Stimulated activated CD4-positive, alpha-beta T cell treated with anti-CD3 and anti-CD28 coated beads, Interleukin-12 subunit alpha, Interleukin-12 subunit beta, amount 100 ng/mL, for 24 hours (primary cell): ENCODE measurements around the gene TOMM20.
A peak's percentile ranks its signal among the peaks of the same experiment; 100 is the strongest.
"Not testable (repeated sequence)": the region's sequence is repeated elsewhere in the genome, so short reads cannot be mapped to it uniquely, and the experiment has no call there.

Source experiments
- DNase-seq, 2 experiments: peaks; one replicate each; pipeline ENCODE4 v3.0.0-alpha.2; 2020; ENCODE audit warnings: low read depth in 2 of 2

Gene TOMM20

DNA sequence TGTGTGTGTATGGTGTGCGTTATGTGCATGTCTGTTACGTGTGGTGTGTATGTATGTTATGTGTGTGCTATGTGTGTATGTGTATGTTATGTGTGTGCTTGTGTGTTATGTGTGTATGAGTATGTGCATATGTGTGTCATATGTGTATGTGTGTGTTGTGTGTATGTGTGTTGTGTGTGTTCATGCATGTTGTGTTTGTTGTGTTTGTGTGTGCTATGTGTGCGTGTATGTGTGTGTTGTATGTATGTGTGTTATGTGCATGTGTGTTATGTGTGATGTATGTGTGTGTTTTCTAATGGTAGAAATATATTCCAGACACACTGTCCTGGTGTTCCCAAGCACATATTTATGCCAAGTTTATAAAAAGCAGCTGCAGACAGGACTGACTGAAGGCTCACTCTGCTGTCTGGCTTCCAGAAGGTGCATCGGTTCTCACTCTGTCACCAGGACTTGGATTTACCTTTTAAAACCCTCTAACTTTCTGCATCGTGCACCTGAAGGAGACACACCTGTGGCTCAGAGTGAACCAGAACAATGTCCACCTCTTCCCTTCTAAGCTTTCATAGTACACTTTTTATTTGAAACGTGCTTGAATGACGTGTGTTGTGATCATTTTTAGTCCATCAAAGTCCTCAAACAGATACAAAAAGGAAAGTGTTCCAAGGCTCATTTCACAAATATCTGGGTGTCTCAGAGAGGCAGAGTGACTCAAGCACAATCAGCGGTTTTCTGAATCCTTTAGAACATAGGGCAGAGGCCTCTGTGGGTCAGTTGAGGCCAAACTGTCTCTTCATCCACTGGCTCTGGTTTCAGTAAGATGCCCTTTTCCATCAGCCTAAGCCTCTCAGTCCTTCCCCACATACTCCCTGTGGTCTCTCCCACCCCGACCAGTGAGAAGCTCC, 49.9 kb downstream of the TOMM20 start:
- no peak for DNase-seq

DNA sequence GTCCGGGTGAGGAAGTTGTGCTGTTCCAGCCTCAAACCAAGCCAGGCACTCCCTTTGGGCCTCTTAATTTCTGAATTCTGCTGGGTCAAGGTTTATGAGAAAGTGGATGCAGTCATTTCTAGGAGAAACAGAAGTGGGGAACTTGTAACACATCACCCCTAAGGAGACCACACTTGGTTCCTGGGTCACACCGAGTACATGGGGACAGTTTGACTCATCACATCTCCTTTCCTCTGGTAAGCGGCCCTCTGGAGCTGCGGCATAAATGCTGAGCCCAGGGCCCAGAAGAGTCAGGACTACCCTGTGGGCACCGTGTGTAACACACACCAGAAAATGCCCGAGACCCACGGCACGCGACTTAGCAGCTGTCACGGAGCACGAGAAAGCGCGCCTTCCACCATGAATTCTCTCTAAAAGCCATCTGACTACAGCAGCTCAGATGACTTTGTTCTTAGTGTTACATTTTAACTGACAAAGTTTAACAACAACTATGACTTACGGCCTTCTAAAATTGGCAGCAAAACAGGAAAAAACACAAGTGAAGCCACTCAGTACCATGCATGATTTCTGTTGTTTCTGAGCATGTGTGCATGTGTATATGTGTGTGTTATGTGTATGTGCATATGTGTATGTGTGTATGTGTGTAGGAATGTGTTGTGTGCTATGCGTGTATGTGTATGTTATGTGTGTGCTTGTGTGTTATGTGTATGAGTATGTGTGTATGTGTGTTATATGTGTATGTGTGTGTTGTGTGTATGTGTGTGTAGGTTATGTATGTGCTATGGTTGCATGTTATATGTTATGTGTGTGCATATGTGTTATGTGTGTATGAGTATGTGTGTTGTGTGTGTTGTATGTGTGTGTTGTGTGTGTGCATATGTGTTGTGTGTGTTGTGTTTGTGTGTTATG, 50.8 kb downstream of the TOMM20 start:
- peak in 1 of 2 experiments; percentile 34 for DNase-seq

DNA sequence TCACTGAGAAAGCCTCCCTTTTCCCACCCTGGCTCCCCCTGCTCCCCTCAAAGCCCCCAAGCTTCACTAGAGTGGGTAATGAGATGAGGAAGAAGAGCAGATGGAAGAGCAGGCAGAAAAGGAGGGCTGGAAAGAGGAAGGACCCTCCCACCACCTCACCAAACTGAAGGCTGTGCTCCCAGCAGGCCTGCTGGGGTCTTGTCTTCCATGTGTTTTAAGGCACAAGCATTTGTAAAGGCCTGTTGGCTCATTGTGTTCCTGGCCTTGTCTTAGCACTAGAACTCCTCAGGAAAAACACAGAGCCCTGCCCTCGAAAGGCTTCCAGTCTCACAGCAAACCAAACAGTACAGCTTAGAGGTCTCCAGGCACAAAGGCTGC, 51.5 kb downstream of the TOMM20 start:
- no peak for DNase-seq

DNA sequence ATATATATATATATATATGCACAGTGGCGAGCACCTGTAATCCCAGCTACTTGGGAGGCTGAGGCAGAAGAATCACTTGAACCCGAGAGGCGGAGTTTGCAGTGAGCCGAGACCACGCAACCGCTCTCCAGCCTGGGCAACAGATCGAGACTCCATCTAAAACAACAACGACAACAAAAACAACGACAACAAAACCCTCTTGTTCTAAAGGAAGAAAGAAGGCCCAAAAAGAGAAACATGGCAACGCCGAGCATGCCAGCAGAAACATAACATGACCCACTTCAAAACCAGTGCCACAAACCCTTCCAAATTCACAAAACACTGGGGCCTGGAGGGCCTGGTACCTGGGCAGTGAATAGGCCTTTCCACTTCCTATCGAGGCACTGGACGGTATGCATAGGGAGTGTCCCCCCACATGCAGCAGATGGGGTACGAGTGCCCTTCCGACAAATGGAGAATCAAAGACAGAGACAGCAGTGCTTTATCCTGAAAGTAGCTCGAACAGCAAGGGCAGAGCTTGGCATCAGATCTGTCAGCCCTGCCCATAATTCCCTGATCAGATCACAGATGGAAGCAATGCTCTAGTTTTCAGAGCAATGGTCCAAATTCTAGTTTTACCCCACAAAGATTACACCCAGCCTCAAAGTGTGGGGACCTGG, 52.0 kb downstream of the TOMM20 start:
- DNase-seq: no peak

DNA sequence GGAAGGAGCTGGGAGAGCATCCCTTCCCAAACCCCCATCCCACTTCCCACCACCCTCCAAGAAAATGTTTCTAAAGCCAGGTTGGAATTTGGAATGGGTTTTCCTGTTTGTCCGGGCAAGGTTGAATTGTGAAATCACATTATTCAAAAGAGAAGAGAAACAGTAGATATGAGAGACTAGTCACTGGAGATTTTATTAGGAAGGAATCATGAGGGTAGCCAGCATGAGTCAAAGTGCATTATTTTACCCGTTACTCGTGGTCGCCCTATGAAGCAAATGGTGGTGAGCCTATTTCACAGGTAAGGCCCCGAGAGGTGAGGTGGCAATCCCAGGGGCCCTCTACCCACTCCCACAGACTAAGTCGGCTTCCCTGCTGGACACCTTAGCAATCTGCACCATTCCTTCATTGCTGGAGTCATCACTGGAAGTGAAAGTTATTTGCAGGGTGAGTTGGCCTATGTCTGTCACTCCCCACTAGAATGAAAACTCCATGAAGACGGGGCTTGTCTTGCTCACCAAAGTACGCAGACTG, 52.8 kb downstream of the TOMM20 start:
- peak in 1 of 2 experiments; percentile 43 for DNase-seq

DNA sequence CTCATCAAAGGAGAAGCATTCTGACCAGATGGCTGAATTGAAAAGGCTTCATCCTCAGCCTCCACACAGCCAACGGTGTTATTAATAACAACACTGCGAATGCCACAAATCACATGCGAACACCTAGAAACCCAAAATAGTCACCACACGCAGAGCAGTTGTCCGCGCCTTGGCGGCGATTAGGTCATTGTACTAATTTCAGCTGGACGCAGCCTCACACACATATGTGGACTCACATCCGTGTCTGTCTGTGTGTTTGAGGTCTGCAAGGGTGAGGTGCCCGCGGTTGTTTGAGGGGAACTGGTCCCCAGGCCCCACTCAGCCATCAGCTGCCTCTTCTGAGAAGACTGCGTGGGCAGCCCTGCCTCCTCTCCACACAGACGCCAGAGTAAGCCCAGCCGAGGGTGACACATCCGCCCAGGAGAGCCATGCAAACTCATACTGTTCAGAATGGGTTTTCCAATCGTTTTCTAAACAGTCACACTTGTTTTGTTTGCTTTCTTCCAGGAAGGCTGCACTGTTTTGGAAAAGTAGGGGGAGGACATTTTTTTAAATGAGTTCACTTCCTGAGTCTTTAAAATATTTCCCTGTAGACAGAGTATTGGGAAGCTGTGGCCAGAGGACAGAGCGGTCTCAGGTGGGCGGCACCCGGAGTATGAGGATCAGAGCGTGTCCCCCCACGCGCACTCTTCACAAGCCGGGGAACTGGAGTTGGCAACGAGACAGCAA, 53.4 kb downstream of the TOMM20 start:
- peak; percentile 48 to 77 for DNase-seq

DNA sequence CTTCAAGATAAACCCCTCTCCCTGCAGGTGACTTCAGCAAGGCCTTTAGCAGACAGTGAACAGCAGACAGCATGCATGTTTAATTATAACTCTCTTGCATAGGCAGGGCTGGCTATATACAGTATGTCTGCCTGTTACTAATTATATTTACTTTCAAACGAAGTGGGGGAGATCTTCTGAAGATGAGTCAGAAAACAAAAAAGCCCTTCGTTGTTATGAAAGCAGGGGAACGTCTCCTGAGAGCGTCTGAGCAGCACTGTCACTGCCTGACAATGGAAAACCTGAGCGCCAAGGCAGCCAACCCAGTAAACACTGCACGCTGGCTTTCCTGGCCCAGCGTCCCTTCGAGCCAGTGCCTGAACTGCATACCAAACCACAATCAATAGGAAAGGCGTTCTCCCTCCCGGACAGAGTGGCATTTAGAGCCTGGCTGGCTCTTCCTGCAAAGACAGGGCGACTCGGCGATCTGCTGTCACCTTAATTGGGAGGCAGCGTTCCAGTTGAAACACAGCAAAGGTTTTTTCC, 54.1 kb downstream of the TOMM20 start:
- DNase-seq: peak; percentile 48 to 57

DNA sequence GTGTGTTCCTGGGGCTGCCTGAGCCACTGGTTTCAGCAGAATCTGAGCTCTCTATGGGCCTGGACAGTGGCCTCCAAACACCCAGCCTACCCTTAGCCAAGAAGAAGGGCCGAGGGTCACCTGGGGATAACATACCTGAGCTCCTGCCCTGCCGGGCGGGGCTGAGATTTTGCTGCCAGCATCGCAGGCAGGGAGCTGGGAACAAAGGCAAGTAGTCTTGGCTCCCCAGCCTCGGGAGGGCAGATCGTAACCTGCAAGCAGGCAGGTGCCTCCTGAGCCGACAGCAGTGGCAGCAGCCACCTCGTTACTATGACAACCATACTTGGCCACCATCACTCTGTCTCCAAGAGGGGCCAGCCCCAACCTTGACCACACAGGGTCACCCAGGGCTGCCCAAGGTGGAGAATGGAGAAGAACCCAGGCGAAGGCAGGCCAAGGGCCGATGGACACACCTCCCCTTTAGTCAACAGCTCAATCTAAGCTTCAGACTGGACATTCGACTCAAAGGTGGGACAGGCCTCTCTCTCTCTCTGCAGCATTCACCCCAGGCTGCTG, 54.6 kb downstream of the TOMM20 start:
- DNase-seq: no peak

DNA sequence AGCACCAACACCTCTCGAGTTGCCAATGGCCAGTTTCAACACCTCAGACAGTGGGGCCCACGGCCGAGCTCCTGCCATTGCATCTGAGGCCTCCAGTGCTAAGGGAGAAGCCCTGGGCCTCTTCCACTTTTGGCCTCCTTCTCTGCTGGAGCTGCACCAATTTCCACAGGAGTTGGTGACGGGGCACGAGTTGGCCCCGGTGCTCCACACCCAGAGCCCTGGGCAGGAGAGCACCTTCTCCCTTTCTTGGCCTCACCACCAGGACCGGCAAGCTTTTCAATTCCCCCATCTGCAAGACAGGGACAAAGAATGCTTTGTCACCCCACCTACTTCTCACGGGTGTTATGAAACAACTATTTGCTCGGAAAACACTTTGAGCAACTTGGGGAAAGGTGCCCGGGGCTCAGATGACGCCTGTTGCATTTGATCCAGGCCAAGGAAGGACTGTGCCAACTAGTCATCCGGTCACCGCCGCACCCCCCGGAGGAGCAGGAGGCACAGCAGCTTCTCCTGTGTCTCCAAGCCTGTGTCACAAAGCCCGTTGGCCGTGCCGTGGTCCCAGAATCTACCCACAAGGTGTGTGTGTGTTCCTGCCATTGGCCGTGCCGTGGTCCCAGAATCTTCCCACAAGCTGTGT, 55.2 kb downstream of the TOMM20 start:
- no peak for DNase-seq

DNA sequence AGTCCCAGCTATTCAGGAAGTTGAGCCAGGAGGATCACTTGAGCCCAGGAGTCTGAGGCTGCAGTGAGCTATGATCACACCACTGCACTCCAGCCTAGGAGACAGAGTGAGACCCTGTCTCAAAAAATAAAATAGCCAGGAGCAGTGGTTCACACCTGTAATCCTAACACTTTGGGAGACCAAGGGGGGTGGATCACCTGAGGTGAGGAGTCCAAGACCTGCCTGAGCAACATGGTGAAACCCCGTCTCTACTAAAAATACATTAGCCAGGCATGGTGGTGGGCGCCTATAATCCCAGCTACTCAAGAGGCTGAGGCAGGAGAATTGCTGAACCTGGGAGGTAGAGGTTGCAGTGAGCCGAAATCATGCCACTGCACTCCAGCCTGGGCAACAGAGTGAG, 56.1 kb downstream of the TOMM20 start:
- DNase-seq: not testable (repeated sequence)

DNA sequence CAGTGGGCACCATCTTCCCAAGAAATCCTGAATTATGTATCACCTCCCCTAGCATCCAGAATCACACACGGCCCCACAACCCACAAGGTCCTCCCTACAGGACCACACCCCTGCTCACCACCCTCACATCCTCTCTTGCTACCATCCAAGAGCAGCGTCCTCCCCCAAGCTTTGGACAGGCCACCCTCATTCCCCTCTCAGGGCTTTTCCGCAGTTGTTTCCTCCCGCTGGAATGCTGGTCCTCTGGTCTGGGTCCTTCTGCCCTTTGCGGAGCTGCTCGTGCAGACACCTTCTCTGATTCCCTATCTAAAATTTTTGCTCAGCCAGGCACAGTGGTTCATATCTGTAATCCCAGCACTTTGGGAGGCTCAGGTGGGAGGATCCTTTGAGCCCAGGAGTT, 56.5 kb downstream of the TOMM20 start:
- DNase-seq: no peak

DNA sequence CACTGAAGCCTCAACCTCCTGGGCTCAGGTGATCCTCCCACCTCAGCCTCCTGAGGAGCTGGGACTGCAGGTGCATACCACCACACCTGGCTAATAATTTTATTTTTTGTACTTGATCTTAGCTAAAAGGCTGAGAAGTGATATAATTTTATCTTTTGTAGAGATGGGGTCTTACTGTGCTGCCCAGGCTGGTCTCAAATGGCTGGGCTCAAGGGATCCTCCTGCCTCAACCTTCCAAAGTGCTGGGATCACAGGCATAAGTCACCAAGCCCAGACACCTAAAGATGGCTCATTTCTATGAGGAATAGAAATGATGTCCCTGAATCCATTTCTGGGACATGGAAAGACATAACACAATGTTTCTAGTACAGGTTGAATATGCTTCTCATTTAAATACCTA, 57.8 kb downstream of the TOMM20 start:
- DNase-seq: no peak

DNA sequence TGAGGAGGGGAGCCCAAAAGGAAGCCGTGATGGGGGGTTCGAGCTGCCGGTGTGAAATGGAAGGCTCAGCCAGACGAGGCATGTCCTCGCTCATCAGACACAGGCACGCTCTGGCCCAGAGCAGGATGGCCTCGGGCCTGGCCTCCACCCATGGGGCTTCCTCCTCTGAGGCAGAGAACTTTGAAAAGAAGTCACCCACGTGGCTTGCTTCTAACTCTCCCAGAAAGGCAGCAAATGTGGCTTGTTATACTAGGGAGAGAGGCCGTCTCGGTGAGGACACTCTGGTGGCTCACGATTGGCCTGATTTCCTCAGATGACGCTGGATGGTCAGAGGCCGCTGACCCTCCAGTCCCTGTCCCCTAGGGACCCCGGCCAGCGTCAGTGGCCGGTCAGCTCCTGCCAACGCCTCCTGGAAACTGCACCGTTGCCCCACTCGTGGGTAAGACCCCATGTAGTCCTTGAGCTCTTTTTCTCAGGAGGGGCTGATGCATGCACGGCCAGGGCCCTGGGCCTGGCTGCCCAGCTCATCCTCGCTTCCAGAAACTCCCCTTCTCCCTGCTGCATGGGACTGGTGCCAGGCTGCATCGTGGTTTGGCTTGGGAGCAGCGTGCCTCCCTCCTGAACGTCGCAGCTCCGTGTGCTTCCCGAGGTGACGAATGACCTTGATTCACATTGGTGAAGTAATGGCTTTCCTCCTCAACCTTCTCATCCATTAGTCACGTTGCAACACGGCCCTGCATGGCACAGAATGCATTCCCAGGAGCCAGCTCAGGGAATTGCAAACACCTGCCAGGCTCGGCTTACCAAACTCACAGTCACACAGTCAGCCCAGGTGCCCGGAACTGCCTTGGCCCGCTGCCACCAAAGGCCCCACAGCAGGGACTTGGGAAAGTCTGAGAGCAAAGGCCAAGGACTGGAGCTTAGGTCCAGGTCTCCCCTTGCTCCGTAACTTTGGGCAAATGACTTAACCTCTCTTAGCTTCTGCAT, 58.8 kb downstream of the TOMM20 start:
- no peak for DNase-seq

DNA sequence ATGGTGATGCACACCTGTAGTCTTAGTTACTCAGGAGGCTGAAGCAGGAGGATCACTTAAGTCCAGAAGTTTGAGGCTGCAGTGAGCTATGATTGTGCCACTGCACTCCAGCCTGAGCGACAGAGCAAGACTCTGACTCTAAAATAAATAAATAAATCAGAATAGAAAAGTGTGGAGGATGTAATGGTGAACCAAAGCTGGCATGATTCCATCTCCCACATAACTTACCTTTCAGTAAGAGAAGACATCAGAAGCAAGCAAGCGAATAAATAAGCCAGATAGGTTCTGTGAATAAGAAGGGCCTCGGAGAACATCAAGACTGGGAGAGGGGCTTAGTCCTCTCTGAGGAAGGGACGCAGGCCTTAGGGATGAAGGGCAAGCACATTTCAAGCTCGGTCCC, 59.5 kb downstream of the TOMM20 start:
- DNase-seq: no peak

DNA sequence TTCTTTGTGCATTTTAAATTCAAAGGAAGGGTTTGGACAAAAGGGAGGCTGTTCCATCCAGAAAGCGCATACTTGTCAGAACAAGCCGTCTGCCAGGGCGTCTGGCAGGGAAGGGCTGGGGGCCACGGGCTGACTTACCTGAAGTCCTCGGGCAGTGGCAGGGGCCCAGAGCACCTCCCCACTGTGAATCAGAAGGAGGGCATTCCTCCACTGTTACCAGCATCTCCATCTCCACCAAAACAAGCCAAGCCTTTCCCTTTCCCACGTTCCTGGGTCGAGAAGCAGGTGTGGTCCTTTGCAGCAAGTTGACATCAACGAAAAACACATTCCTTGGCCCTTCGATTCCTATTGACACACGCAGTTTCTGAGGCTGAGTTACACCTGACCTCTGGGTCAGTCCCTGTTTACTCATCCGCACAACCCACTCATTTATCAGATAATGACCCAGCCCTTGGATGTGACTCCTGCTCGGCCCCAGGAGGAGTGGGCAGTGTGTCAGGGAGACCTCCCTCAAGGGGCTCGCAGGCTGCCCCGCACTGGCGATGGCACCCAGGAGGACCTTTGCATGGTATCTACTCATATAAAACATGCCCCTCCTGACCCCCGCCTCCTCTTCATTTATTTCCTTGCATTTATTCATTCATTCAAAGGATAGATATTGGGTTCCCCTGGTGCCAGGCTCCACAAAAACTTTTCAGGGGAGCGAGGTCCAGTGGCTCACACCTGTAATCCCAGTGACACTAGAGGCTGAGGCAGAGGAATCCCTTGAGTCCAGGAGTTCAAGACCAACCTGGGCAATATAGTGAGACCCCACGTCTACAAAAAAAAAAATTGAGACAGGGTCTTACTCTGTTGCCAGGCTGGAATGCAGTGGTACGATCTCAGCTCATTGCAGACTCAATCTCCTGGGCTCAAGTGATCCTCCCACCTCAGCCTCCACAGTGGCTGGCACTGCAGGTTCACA, 60.2 kb downstream of the TOMM20 start:
- no peak for DNase-seq

DNA sequence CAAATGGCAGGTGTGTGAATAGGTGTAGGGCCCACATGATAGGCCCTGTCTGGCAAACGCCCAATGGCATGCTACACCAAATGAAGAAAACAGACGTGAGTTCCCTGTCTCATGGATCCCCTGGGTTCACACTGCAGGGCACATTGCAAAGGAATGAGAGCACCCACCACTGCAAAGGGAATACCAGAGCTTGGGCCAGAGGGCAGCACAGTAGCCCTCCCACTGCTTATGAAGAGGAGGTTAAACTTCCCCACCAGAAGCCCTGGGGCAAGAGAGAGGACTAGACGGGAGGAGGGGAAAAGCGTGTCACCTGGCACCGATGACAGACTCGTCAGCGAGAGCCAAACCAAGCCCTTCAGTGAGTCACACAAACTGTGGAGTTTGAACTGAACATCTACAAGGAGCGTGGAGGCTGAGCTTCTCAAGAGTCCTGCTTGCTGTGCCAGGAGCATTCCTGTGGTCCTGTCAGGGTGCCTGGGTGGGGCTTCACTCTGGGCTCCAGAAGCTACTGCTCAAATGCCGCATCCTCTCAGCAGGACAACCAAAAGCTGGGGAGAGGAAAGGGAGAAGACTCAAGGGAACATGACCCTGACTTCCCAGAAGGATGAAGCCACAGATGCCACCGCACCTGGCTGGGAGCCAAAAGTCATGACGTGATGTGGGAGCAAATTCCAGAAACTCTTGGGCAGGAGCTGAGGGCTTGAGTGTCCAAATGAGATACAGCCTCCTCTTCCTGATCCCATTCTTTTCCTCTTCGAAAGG, 61.1 kb downstream of the TOMM20 start:
- no peak for DNase-seq
